Body of pancreas (tissue), 4 donors: ENCODE measurements around the gene WARS2.

Source experiments
- CTCF ChIP-seq, 7 experiments: fragments of 450-650 bp in 4 of 7; fragments of 200-600 bp in 3 of 7; sonication (generic) in 3 of 7; IDR thresholded peaks; one replicate each; pipeline ENCODE4 v1.5.1; 2016 to 2019; ENCODE audit warnings: antibody characterized with exemption in 7 of 7
- POLR2A ChIP-seq, 3 donors: fragments of 450-650 bp; IDR thresholded peaks; one replicate each; pipeline ENCODE4 v1.6.1; 2016; ENCODE audit warnings: antibody characterized with exemption in 3 of 3, mild to moderate bottlenecking in 2 of 3

- TF ChIP-seq CTCF (IDR thresholded peaks at IDR 0.05) (no peak), POLR2A (IDR thresholded peaks at IDR 0.05) (no peak)
Observed at GRCh38 chr1:119027759-119028158, 112.7 kb downstream of the WARS2 start.
